GM12878 (cell line): ENCODE measurements around the gene EAF2. TPM values are rescaled to one million over a fixed set of nuclear protein-coding genes. Genes with fewer than 3 reads are reported as not detected.

Experiments
- BCL11A ChIP-seq: IDR thresholded peaks from 2 replicates; pipeline ENCODE4 v1.6.1; 2011; ENCODE audit warnings: low read depth, low read length
- ETV6 ChIP-seq, 2 experiments: fragments of 450-650 bp in 1 of 2; IDR thresholded peaks in 1 of 2; conservative IDR thresholded peaks in 1 of 2; 2 replicates each; pipeline ENCODE4 v1.6.1; 2014; ENCODE audit warnings: antibody characterized with exemption in 1 of 2, borderline replicate concordance in 1 of 2, low read depth in 1 of 2, mild to moderate bottlenecking in 1 of 2, moderate library complexity in 1 of 2
- FOXK2 ChIP-seq: fragments of 450-650 bp; IDR thresholded peaks from 2 replicates; pipeline ENCODE4 v1.6.1; 2017; ENCODE audit warnings: mild to moderate bottlenecking, moderate library complexity
- HCFC1 ChIP-seq: fragments of 150-350 bp; IDR thresholded peaks from 2 replicates; pipeline ENCODE4 v1.6.1; 2014; ENCODE audit warnings: low read length
- HDAC6 ChIP-seq: fragments of 200-600 bp; sonication (generic); IDR thresholded peaks from one replicate; pipeline ENCODE4 v1.8.0; 2017; ENCODE audit warnings: antibody characterized with exemption; ENCODE audit not compliant: unreplicated experiment
- MEF2A ChIP-seq: IDR thresholded peaks from 2 replicates; pipeline ENCODE4 v1.6.1; 2011; ENCODE audit warnings: low read depth, mild to moderate bottlenecking, low read length, moderate library complexity; ENCODE audit not compliant: insufficient read depth
- NFYB ChIP-seq: IDR thresholded peaks from 2 replicates; pipeline ENCODE4 v1.6.1; 2011; ENCODE audit warnings: low read depth, mild to moderate bottlenecking, low read length, improper control_type of control experiment, moderate library complexity; ENCODE audit not compliant: insufficient read depth
- PAX5 ChIP-seq: IDR thresholded peaks from 2 replicates; pipeline ENCODE4 v1.6.1; 2011; ENCODE audit warnings: low read depth, low read length, borderline replicate concordance
- POLR2A ChIP-seq: IDR thresholded peaks from 2 replicates; pipeline ENCODE4 v1.6.1; 2011; ENCODE audit warnings: low read depth, mild to moderate bottlenecking, low read length
- POU2F2 ChIP-seq: IDR thresholded peaks from 3 replicates; pipeline ENCODE4 v1.6.1; 2011; ENCODE audit warnings: low read depth, mild to moderate bottlenecking, low read length, borderline replicate concordance
- SMAD5 ChIP-seq: IDR thresholded peaks from 2 replicates; pipeline ENCODE4 v1.6.1; 2016; ENCODE audit warnings: antibody characterized with exemption, low read depth
- SRF ChIP-seq, 2 experiments: IDR thresholded peaks; 2 replicates each; pipeline ENCODE4 v1.6.1; 2011; ENCODE audit warnings: low read depth in 2 of 2, low read length in 2 of 2, mild to moderate bottlenecking in 1 of 2, moderate library complexity in 1 of 2
- SUPT20H ChIP-seq: IDR thresholded peaks from 2 replicates; pipeline ENCODE4 v1.6.1; 2011; ENCODE audit warnings: low read depth, mild to moderate bottlenecking, low read length, moderate library complexity, borderline replicate concordance; ENCODE audit not compliant: control insufficient read depth
- YBX1 ChIP-seq: fragments of 450-650 bp; IDR thresholded peaks from 2 replicates; pipeline ENCODE4 v1.6.1; 2016; ENCODE audit warnings: antibody characterized with exemption
- ZSCAN29 ChIP-seq: fragments of 450-650 bp; IDR thresholded peaks from 2 replicates; pipeline ENCODE4 v1.6.1; 2017; ENCODE audit warnings: mild to moderate bottlenecking, moderate library complexity
- ZZZ3 ChIP-seq: IDR thresholded peaks from 2 replicates; pipeline ENCODE4 v1.6.1; 2011; ENCODE audit warnings: low read depth; ENCODE audit not compliant: control insufficient read depth, insufficient read length
- polyA plus RNA-seq, 11 experiments: library from polyadenylated mRNA; depleted of rRNA in 4 of 11; unstranded in 6 of 11; stranded (reverse) in 5 of 11; fragments of >200 nt; fragmentation: Nextera tagmentation in 4 of 11; fragmentation: Illumina TruSeq in 1 of 11; extraction: Ambion mirVana in 4 of 11; extraction: Trizol in 1 of 11; gene quantifications; 1 replicate in 1 of 11; 2 replicates in 10 of 11; pipeline versions ENCODE4 v1.2.1 to v1.2.3, GENCODE V29; 2011 to 2016; ENCODE audit warnings: inconsistent platforms in 2 of 11, missing spikeins in 2 of 11, low read depth in 1 of 11
- total RNA-seq, 4 experiments: library from RNA; depleted of rRNA in 3 of 4; stranded (reverse); fragments of >200 nt in 3 of 4; fragmentation: Illumina TruSeq in 1 of 4; extraction: Trizol in 1 of 4; gene quantifications; 2 replicates each; pipeline versions ENCODE4 v1.2.1 to v1.2.3, GENCODE V29; 2013 to 2021
- TF ChIP-seq, protein P1 (sequence below): fragments of 450-650 bp; IDR thresholded peaks from 2 replicates; pipeline ENCODE4 v1.6.1; 2016; ENCODE audit warnings: mild to moderate bottlenecking, moderate library complexity, borderline replicate concordance
- TF ChIP-seq, protein P2 (sequence below): fragments of 450-650 bp; IDR thresholded peaks from 2 replicates; pipeline ENCODE4 v1.6.1; 2017; ENCODE audit warnings: mild to moderate bottlenecking, moderate library complexity
- TF ChIP-seq, protein P3 (sequence below): fragments of 450-650 bp; IDR thresholded peaks from 2 replicates; pipeline ENCODE4 v1.6.1; 2017; ENCODE audit warnings: antibody characterized with exemption, mild to moderate bottlenecking, moderate library complexity

The EAF2 gene
- total and polyA plus RNA-seq, 10 of the 15 experiments (the other 5 are each of a cell fraction or from before 2014, with no cell fraction given) = 47.3 to 193 (median 72.2) TPM

DNA sequence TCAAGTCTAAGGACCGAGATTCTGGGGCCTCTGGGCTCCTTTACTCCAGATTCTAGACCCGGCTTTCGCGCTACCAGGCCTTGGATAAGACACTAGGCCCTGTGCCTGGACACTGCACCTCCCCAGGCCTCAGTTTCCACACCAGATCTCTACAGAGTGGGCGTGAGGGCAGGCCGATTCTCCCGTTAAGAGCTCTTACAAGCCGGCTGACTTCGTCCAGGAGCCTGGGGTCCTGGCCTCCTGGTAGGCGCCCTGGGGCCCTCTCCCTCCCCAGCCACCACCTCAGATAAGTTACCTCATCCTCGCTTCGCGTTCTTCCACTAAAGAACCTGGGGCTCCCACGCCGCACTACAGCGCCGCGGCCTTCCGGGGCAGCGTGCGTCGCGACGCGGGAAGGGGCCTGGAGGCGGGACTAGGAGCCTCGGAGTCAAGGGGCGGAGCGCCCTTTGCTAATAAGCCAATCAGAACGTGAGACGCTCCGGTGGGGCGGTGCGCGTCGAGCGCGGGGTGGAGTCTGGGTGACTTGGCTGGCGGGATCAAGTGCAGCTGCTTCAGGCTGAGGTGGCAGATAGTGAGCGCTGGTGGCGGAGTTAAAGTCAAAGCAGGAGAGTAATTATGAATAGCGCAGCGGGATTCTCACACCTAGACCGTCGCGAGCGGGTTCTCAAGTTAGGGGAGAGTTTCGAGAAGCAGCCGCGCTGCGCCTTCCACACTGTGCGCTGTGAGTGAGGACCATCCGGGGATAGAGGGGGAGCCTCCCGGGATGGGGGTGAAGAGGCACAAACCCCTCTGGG, at the start of gene EAF2, which contains the start of gene IQCB1 (continued):
- TF ChIP-seq, protein P1, sequence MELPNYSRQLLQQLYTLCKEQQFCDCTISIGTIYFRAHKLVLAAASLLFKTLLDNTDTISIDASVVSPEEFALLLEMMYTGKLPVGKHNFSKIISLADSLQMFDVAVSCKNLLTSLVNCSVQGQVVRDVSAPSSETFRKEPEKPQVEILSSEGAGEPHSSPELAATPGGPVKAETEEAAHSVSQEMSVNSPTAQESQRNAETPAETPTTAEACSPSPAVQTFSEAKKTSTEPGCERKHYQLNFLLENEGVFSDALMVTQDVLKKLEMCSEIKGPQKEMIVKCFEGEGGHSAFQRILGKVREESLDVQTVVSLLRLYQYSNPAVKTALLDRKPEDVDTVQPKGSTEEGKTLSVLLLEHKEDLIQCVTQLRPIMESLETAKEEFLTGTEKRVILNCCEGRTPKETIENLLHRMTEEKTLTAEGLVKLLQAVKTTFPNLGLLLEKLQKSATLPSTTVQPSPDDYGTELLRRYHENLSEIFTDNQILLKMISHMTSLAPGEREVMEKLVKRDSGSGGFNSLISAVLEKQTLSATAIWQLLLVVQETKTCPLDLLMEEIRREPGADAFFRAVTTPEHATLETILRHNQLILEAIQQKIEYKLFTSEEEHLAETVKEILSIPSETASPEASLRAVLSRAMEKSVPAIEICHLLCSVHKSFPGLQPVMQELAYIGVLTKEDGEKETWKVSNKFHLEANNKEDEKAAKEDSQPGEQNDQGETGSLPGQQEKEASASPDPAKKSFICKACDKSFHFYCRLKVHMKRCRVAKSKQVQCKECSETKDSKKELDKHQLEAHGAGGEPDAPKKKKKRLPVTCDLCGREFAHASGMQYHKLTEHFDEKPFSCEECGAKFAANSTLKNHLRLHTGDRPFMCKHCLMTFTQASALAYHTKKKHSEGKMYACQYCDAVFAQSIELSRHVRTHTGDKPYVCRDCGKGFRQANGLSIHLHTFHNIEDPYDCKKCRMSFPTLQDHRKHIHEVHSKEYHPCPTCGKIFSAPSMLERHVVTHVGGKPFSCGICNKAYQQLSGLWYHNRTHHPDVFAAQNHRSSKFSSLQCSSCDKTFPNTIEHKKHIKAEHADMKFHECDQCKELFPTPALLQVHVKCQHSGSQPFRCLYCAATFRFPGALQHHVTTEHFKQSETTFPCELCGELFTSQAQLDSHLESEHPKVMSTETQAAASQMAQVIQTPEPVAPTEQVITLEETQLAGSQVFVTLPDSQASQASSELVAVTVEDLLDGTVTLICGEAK = no peak; the same call in 1 of the 2 replicates
- TF ChIP-seq SMAD5 = peak; percentile 89
- TF ChIP-seq ZSCAN29 = no peak
- TF ChIP-seq NFYB = no peak; the same call in 1 of the 2 replicates
- peak; percentile 97 for TF ChIP-seq POLR2A
- TF ChIP-seq, protein P2, sequence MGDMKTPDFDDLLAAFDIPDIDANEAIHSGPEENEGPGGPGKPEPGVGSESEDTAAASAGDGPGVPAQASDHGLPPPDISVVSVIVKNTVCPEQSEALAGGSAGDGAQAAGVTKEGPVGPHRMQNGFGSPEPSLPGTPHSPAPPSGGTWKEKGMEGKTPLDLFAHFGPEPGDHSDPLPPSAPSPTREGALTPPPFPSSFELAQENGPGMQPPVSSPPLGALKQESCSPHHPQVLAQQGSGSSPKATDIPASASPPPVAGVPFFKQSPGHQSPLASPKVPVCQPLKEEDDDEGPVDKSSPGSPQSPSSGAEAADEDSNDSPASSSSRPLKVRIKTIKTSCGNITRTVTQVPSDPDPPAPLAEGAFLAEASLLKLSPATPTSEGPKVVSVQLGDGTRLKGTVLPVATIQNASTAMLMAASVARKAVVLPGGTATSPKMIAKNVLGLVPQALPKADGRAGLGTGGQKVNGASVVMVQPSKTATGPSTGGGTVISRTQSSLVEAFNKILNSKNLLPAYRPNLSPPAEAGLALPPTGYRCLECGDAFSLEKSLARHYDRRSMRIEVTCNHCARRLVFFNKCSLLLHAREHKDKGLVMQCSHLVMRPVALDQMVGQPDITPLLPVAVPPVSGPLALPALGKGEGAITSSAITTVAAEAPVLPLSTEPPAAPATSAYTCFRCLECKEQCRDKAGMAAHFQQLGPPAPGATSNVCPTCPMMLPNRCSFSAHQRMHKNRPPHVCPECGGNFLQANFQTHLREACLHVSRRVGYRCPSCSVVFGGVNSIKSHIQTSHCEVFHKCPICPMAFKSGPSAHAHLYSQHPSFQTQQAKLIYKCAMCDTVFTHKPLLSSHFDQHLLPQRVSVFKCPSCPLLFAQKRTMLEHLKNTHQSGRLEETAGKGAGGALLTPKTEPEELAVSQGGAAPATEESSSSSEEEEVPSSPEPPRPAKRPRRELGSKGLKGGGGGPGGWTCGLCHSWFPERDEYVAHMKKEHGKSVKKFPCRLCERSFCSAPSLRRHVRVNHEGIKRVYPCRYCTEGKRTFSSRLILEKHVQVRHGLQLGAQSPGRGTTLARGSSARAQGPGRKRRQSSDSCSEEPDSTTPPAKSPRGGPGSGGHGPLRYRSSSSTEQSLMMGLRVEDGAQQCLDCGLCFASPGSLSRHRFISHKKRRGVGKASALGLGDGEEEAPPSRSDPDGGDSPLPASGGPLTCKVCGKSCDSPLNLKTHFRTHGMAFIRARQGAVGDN = peak; percentile 13
- TF ChIP-seq SUPT20H = no peak
- TF ChIP-seq, protein P3, sequence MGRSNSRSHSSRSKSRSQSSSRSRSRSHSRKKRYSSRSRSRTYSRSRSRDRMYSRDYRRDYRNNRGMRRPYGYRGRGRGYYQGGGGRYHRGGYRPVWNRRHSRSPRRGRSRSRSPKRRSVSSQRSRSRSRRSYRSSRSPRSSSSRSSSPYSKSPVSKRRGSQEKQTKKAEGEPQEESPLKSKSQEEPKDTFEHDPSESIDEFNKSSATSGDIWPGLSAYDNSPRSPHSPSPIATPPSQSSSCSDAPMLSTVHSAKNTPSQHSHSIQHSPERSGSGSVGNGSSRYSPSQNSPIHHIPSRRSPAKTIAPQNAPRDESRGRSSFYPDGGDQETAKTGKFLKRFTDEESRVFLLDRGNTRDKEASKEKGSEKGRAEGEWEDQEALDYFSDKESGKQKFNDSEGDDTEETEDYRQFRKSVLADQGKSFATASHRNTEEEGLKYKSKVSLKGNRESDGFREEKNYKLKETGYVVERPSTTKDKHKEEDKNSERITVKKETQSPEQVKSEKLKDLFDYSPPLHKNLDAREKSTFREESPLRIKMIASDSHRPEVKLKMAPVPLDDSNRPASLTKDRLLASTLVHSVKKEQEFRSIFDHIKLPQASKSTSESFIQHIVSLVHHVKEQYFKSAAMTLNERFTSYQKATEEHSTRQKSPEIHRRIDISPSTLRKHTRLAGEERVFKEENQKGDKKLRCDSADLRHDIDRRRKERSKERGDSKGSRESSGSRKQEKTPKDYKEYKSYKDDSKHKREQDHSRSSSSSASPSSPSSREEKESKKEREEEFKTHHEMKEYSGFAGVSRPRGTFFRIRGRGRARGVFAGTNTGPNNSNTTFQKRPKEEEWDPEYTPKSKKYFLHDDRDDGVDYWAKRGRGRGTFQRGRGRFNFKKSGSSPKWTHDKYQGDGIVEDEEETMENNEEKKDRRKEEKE = no peak
- TF ChIP-seq YBX1 = no peak
- no peak for TF ChIP-seq BCL11A
- TF ChIP-seq SRF (IDR thresholded peaks at IDR 0.05; ENCODE audit: low read depth in 2 of 2, low read length in 2 of 2) = no peak
- no peak for TF ChIP-seq FOXK2
- no peak for TF ChIP-seq ETV6 (conservative IDR thresholded peaks at IDR 0.05 in 1 of 2, IDR thresholded peaks at IDR 0.05 in 1 of 2; ENCODE audit: borderline replicate concordance in 1 of 2, low read depth in 1 of 2)
- no peak for TF ChIP-seq HDAC6
- TF ChIP-seq HCFC1 = peak; percentile 31; the same call in 1 of the 2 replicates
- TF ChIP-seq PAX5 = 0 out of 2 replicates have a peak, but pooled peaks have one; percentile 41
- no peak for TF ChIP-seq ZZZ3
- TF ChIP-seq POU2F2 = peak; percentile 81; the same call in 2 of the 3 replicates
- TF ChIP-seq MEF2A = no peak
